DOHH2 (cell line): ENCODE data around the gene LDLRAD2.

Source experiments
- H3F3A ChIP-seq: fragments of 200-600 bp; sonication (generic), shearing (Covaris generic); 2 replicates; pipeline ENCODE4 v1.6.0; 2016; ENCODE audit warnings: antibody characterized with exemption, mild to moderate bottlenecking; ENCODE audit not compliant: control insufficient read depth, insufficient read depth
- H3K27ac ChIP-seq: fragments of 200-600 bp; sonication (generic); 2 replicates; pipeline ENCODE4 v1.5.1; 2014; ENCODE audit warnings: low read depth, mild to moderate bottlenecking, low read length, moderate library complexity
- H3K27me3 ChIP-seq: fragments of 200-600 bp; sonication (generic); 2 replicates; pipeline ENCODE4 v1.6.1; 2014; ENCODE audit warnings: mild to moderate bottlenecking, low read length, mixed read lengths; ENCODE audit not compliant: control insufficient read depth
- H3K36me3 ChIP-seq: fragments of 200-600 bp; sonication (generic); 2 replicates; pipeline ENCODE4 v1.6.1; 2014; ENCODE audit warnings: mild to moderate bottlenecking, low read length, moderate library complexity, mixed read lengths; ENCODE audit not compliant: control insufficient read depth
- H3K4me1 ChIP-seq: fragments of 200-600 bp; sonication (generic); 2 replicates; pipeline ENCODE4 v1.6.1; 2014; ENCODE audit warnings: mild to moderate bottlenecking, low read length, mixed read lengths; ENCODE audit not compliant: control insufficient read depth
- H3K4me2 ChIP-seq: fragments of 200-600 bp; sonication (generic); 2 replicates; pipeline ENCODE4 v1.6.0; 2014; ENCODE audit warnings: mild to moderate bottlenecking, low read length, moderate library complexity
- H3K4me3 ChIP-seq: fragments of 200-600 bp; sonication (generic); 2 replicates; pipeline ENCODE4 v1.5.1; 2014; ENCODE audit warnings: mild to moderate bottlenecking, low read length, mixed read lengths
- H3K79me2 ChIP-seq: fragments of 200-600 bp; sonication (generic); 2 replicates; pipeline ENCODE4 v1.6.1; 2014; ENCODE audit warnings: mild to moderate bottlenecking, low read length, mixed read lengths; ENCODE audit not compliant: control insufficient read depth
- H3K9me2 ChIP-seq: fragments of 200-600 bp; sonication (generic); replicated peaks from 2 replicates; pipeline ENCODE4 v1.6.1; 2014; ENCODE audit warnings: mild to moderate bottlenecking, low read length, mixed read lengths; ENCODE audit not compliant: control insufficient read depth
- H3K9me3 ChIP-seq: fragments of 200-600 bp; sonication (generic); 2 replicates; pipeline ENCODE4 v1.6.1; 2014; ENCODE audit warnings: antibody characterized with exemption, low read length, mixed read lengths; ENCODE audit not compliant: control insufficient read depth, insufficient read depth
- H4K20me1 ChIP-seq: fragments of 200-600 bp; sonication (generic); 2 replicates; pipeline ENCODE4 v1.6.0; 2014; ENCODE audit warnings: low read depth, mild to moderate bottlenecking, antibody characterized with exemption, low read length, moderate library complexity; ENCODE audit not compliant: control insufficient read depth, insufficient read depth
- CTCF ChIP-seq: fragments of 200-600 bp; sonication (generic); IDR thresholded peaks from one replicate; pipeline ENCODE4 v1.5.1; 2014; ENCODE audit warnings: antibody characterized with exemption, mild to moderate bottlenecking, low read depth, low read length; ENCODE audit not compliant: poor library complexity, severe bottlenecking
- EZH2phosphoT487 ChIP-seq: fragments of 200-600 bp; sonication (generic); IDR thresholded peaks from 2 replicates; pipeline ENCODE4 v1.6.1; 2017; ENCODE audit warnings: borderline replicate concordance, mild to moderate bottlenecking, antibody characterized with exemption, low read length, moderate library complexity, mixed read lengths

The LDLRAD2 gene

GRCh38 chr1:21823206-21823979, 11.3 kb downstream of the LDLRAD2 start:
- Histone ChIP-seq H3K9me3 (no peaks in the 10 kb centered on the region), H3K36me3 (no peaks in the 10 kb centered on the region), H3K27ac (no peak overlapping the region), H3K9me2 (no peaks in the 10 kb centered on the region), H3K4me1 (0 out of 2 replicates have a peak, but pooled peaks cover 2% of the 10 kb centered on the region), H3K79me2 (no peaks in the 10 kb centered on the region), H4K20me1 (no peaks in the 10 kb centered on the region), H3K4me2 (no peak overlapping the region), H3K27me3 (no peaks in the 10 kb centered on the region), H3K4me3 (no peak overlapping the region), H3F3A (no peaks in the 10 kb centered on the region)
- TF ChIP-seq CTCF (no peak), EZH2phosphoT487 (no peak)

DNA sequence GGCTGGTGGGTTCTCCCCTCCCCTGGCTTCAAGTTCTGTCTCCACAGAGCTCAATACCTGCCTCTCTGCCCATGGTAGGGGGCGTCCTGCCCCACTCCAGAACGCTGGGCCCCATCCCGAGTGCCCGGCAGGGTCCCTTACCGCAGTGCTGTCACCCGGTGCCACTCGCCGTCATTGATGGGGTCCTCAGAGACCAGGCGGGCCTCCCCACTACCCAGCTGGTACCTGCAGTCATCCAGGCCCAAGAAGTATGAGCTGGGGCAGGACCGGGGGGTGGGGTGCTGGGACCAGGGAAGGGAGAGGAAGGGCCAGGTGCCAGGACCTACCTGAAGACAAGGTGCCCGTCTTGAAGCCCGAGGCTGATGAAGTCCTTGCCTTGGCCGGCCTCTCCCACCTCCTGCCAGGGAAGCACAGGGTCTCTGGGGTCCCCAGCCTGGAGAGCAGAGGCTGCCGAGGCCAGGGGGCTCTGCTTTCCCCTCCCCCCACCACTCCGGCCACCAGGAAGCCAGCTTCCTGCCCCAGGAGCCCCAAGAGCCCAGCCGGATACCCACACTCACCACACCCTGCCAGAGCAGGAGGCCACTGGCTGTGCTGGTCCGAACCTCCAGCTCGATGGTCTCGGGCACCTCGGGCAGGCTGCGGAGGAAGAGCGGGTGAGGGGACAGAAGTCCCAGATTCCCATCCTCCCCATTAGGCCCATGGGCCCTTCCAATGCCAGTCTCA, 12.1 kb downstream of the LDLRAD2 start:
- no peak overlapping the region for H3K4me3 ChIP-seq
- TF ChIP-seq EZH2phosphoT487 (no peak), CTCF (no peak)
- no peaks in the 10 kb centered on the region for H3F3A ChIP-seq
- no peaks in the 10 kb centered on the region for H3K36me3 ChIP-seq
- no peaks in the 10 kb centered on the region for H3K9me3 ChIP-seq
- H3K4me1 ChIP-seq, result no peaks in the 10 kb centered on the region
- H4K20me1 ChIP-seq, result no peaks in the 10 kb centered on the region
- no peaks in the 10 kb centered on the region for H3K79me2 ChIP-seq
- H3K27me3 ChIP-seq, result no peaks in the 10 kb centered on the region
- no peaks in the 10 kb centered on the region for H3K9me2 ChIP-seq
- H3K27ac ChIP-seq, result no peak overlapping the region
- H3K4me2 ChIP-seq, result no peak overlapping the region

GRCh38 chr1:21824926-21825325, 12.9 kb downstream of the LDLRAD2 start:
- TF ChIP-seq CTCF (no peak), EZH2phosphoT487 (no peak)
- Histone ChIP-seq H3F3A (no peaks in the 10 kb centered on the region), H3K27me3 (no peaks in the 10 kb centered on the region), H3K36me3 (no peaks in the 10 kb centered on the region), H3K79me2 (no peaks in the 10 kb centered on the region), H3K4me2 (no peak overlapping the region), H4K20me1 (no peaks in the 10 kb centered on the region), H3K27ac (no peak overlapping the region), H3K4me3 (no peak overlapping the region), H3K9me3 (no peaks in the 10 kb centered on the region), H3K9me2 (no peaks in the 10 kb centered on the region), H3K4me1 (no peaks in the 10 kb centered on the region)
